RWPE2 (cell line): ENCODE data around the gene L3MBTL4.

Experiments
- ATAC-seq: fragments of 200-7000 bp; cut with Tn5 transposase; 3 replicates; pipeline ENCODE4 v1.9.1; 2021; ENCODE audit warnings: low read depth
- DNase-seq: peaks from one replicate; pipeline ENCODE4 v3.0.0-alpha.2; 2020; ENCODE audit warnings: low spot score
- H3K27ac ChIP-seq: fragments of 450-650 bp; 2 replicates; pipeline ENCODE4 v1.5.1; 2017; ENCODE audit warnings: mild to moderate bottlenecking; ENCODE audit not compliant: poor library complexity, severe bottlenecking
- H3K27me3 ChIP-seq: fragments of 250-450 bp; sonication (Bioruptor Pico); 2 replicates; pipeline ENCODE4 v1.5.1; 2021; ENCODE audit warnings: mild to moderate bottlenecking, moderate library complexity; ENCODE audit not compliant: insufficient read depth, poor library complexity, severe bottlenecking
- H3K36me3 ChIP-seq: fragments of 250-450 bp; sonication (Bioruptor Pico); 2 replicates; pipeline ENCODE4 v1.5.1; 2020; ENCODE audit warnings: low read depth, mild to moderate bottlenecking, moderate library complexity
- H3K4me1 ChIP-seq: fragments of 250-450 bp; sonication (Bioruptor Pico); 2 replicates; pipeline ENCODE4 v1.5.1; 2021; ENCODE audit warnings: mild to moderate bottlenecking, moderate library complexity; ENCODE audit not compliant: insufficient read depth, poor library complexity, severe bottlenecking
- H3K4me3 ChIP-seq: fragments of 250-450 bp; sonication (Bioruptor Pico); 2 replicates; pipeline ENCODE4 v1.5.1; 2021; ENCODE audit warnings: mild to moderate bottlenecking, moderate library complexity; ENCODE audit not compliant: severe bottlenecking
- H3K9me3 ChIP-seq: fragments of 250-450 bp; sonication (Bioruptor Pico); 2 replicates; pipeline ENCODE4 v1.5.1; 2021; ENCODE audit warnings: mild to moderate bottlenecking, moderate library complexity; ENCODE audit not compliant: severe bottlenecking
- CTCF ChIP-seq: fragments of 450-650 bp; IDR thresholded peaks from one replicate; pipeline ENCODE4 v1.5.1; 2017; ENCODE audit warnings: mild to moderate bottlenecking, moderate library complexity; ENCODE audit not compliant: poor library complexity, severe bottlenecking

The L3MBTL4 gene

DNA sequence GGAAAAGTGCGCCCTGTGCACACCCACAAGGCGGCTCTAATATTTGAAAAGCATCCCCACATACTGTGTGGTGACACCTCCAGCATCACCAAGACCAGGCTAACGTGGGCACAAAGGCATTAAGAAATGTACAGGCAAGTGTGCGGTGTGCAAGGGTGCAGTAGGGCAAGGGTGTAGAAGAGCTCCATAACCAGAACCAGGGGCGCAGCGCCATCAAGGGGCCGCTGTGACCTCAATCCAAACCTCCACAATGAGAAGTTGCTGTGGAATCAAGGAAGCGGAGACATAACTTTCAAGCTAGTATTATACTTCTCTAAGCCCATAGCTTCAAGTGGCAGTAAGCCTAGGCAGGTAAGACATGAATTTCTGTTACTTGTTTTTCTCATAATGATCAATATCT is 13.0 kb downstream of the L3MBTL4 start:
- DNase-seq (no peak), ATAC-seq (no peak)
- H3K36me3 ChIP-seq = no peaks in the 10 kb centered on the region
- no peaks in the 10 kb centered on the region for H3K4me1 ChIP-seq
- TF ChIP-seq CTCF = no peak
- no peaks in the 10 kb centered on the region for H3K27me3 ChIP-seq
- H3K9me3 ChIP-seq = no peaks in the 10 kb centered on the region
- H3K4me3 ChIP-seq = no peak overlapping the region
- H3K27ac ChIP-seq = no peak overlapping the region

GRCh38 chr18:6399776-6400175 is 14.9 kb downstream of the L3MBTL4 start:
- Histone ChIP-seq H3K4me3 (no peak overlapping the region), H3K4me1 (no peaks in the 10 kb centered on the region), H3K27me3 (no peaks in the 10 kb centered on the region), H3K27ac (no peak overlapping the region), H3K36me3 (no peaks in the 10 kb centered on the region), H3K9me3 (no peaks in the 10 kb centered on the region)
- no peak for TF ChIP-seq CTCF
- DNase-seq (no peak), ATAC-seq (no peak)

DNA sequence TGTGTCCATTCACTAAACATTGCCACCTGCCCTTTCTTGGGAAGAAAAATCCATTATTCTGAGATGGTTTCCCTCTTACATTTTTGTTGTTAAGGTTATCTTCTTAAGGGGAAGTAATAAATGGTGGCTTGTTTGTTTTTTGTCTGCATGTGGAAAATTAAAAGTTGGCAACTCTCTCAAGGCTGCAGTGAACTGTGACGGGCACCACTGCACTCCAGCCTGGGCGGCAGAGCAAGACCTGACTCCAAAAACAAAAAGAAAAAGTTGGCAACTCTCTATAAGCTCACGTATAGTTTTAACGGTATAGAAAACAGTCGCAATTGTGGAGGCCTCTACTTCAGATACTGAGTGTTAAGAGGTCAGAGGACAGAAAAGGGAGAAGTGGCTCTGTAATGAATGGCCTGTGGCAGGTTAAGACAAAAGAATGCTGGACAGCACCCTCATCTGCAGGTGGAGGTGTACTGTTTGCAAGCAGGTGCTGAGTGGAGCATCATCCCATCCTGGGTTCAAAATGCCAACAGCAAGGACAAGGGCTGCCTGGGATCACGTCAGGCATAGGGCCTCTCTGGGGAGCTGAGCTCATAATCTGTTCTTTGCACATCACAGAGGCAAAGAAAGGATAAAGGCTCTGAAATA is 16.7 kb downstream of the L3MBTL4 start:
- Histone ChIP-seq H3K9me3 (no peaks in the 10 kb centered on the region), H3K36me3 (no peaks in the 10 kb centered on the region), H3K4me1 (no peaks in the 10 kb centered on the region), H3K27me3 (no peaks in the 10 kb centered on the region), H3K27ac (no peak overlapping the region), H3K4me3 (no peak overlapping the region)
- no peak for TF ChIP-seq CTCF
- ATAC-seq (no peak), DNase-seq (no peak)

GRCh38 chr18:6396847-6397246 is 17.9 kb downstream of the L3MBTL4 start:
- Histone ChIP-seq H3K9me3 (no peaks in the 10 kb centered on the region), H3K4me1 (no peaks in the 10 kb centered on the region), H3K36me3 (no peaks in the 10 kb centered on the region), H3K4me3 (no peak overlapping the region), H3K27ac (no peak overlapping the region), H3K27me3 (no peaks in the 10 kb centered on the region)
- no peak for DNase-seq
- no peak for TF ChIP-seq CTCF
- no peak for ATAC-seq

DNA sequence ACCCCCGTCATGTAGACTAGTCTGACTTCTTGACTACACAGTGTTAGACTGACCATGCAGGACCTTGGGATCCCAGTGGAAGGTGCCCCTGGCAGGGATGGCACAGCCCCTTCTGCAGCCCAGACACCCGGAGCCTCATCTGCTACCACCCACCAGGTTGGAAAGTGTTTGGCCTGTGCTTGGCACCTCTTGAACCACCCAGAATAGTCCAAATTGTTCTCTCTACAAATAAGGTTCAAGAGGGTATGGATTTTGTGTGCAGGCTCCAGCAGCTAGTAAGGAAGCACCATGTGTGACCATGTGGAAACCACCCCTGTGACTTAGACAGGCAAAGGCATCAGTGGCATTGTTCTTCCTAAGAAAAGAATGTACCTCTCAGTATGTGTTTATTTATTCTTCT is 18.4 kb downstream of the L3MBTL4 start:
- no peaks in the 10 kb centered on the region for H3K4me1 ChIP-seq
- no peak overlapping the region for H3K27ac ChIP-seq
- no peak for TF ChIP-seq CTCF
- H3K4me3 ChIP-seq = no peak overlapping the region
- no peaks in the 10 kb centered on the region for H3K9me3 ChIP-seq
- H3K27me3 ChIP-seq = no peaks in the 10 kb centered on the region
- no peak for ATAC-seq
- H3K36me3 ChIP-seq = no peaks in the 10 kb centered on the region
- no peak for DNase-seq
